ENCODE data around the gene MAN1A1. TPM values are rescaled to one million over a fixed set of nuclear protein-coding genes. Genes with fewer than 3 reads are reported as not detected.
A peak's percentile ranks its signal among the peaks of the same experiment; 100 is the strongest.
"Not testable (repeated sequence)": the region's sequence is repeated elsewhere in the genome, so short reads cannot be mapped to it uniquely, and the experiment has no call there.

The MAN1A1 gene
- 23.8 TPM for polyA plus RNA-seq (ENCODE audit: insufficient read length)

- DNase-seq, result peak; percentile 96
These were observed at the start of gene MAN1A1 for GRCh38 chr6:119349361-119350201. TSS of gene MAN1A1 (minus strand) at chr6:119349761. CDS start at chr6:119349065, 696 bp downstream.

DNA sequence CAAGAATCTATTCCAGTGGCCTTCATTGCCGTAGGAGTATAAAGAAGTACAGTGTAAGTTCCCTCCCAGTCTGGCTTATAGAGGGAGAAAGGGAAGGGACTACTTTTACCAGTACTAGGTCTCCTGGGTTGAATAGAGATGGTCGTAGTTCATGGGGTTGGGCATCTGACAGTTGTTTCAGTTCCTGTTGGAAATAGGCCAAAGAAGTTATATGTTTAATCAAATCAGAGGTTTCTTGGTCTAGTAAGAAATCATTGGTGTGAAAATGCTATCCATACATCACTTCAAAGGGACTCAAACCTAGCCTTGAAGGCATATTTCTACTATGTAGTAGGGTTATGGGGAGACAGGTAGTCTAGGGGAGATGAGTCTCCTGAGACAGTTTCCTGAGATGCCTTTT, 45.6 kb upstream of the MAN1A1 start:
- DNase-seq, result no peak

DNA sequence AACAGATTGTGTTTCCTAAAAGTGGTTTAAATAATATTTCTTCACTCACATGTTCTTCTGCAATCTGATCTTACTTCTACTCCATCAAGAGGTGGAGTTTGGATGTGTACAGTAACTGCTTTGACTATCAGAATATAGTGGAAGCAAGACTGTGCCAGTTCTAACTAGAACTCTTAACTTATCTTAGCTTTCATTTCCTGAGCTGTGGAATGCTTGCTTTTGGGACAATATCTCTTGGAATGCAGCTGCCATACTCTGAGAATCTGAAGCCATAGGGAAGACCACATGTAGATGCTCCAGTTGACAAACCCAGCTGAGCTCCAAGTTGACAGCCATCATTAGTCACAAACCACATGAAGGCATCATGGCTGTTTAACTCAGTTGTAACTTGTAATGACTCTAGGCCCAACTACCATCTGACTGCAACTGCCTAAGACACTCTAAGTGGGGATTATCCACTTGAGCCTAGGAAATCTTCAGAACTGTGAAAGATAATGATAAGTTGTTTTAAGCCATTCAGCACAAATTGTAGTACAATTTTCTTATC, 40.8 kb upstream of the MAN1A1 start:
- DNase-seq, result no peak

DNA sequence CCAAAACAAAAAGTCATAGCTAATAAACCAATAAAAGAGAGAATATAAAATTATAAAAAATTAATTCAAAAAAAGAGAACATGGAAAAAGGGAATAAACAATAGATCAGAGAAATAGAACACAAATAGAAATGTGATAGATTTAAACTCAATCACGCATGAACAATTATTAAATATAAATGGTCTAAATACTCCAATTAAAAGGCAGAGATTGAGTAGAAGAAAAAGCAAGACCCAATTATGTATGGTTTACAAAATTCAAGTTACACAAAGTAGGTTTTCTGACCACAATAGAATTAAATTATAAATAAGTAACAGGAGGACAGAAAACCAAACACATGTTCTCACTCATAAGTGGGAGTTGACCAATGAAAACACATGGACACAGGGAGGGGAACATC, 36.4 kb upstream of the MAN1A1 start:
- DNase-seq, result no peak

DNA sequence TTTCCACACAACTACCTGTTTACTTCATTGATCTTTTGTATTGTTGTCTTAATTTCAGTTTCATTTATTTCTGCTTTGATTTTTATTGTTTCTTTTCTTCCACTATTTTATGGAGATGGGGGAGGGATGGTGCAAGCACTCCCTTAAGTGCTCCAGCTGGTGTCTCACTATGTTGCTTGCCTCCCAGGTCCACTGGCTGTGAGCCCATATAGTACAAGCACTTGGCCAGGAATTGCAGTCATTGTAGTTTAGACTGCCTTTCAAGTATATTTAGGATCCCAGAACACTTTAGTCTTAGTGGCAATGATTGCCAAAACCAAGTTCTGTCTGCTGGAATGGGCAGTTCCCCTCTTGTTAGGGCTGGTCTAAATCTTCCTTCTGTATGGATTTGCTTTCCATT, 34.9 kb upstream of the MAN1A1 start:
- no peak for DNase-seq

DNA sequence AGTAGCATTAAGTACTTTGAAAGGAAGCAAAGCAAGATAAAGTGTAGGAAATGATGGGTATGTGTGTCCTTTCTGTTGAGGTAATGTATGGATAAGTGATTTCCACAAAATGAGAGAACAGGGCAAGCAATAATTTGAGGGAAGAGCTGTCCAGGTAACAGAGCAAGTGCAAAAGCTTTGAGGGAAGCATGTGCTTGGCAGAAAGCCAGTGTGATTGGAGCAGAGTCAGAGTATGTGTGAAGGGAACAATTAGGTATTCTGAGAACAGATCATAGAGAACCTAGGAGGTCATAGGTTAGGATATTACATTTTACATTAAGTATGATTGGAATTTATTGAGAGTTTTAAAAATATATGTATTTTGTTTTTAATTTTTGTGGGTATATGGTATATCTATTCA, 30.2 kb upstream of the MAN1A1 start:
- DNase-seq, result no peak

- not testable (repeated sequence) for DNase-seq
These were observed 27.5 kb upstream of the MAN1A1 start for GRCh38 chr6:119377043-119377442.

GRCh38 chr6:119370080-119370479, 20.5 kb upstream of the MAN1A1 start:
- no peak for DNase-seq

DNA sequence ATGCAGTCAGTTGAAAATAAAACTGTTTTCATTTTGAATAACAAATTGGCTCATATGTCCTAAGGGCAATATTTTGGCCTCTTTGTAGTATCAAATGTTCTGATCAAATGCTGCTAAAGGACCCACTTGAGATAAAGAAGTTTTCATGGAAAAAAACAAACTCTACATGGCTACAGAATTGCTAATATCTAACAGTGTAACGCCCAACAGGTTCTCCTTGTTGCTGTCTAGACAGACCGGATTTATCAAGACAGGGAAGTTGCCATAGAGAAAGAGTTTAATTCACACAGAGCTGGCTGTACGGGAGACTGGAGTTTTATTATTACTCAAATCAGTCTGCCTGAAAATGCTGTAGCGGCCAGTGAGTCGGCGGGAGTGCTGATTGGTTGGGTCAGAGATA, 19.4 kb upstream of the MAN1A1 start:
- no peak for DNase-seq

- DNase-seq, result no peak
These were observed 11.6 kb upstream of the MAN1A1 start for GRCh38 chr6:119361209-119361608.

DNA sequence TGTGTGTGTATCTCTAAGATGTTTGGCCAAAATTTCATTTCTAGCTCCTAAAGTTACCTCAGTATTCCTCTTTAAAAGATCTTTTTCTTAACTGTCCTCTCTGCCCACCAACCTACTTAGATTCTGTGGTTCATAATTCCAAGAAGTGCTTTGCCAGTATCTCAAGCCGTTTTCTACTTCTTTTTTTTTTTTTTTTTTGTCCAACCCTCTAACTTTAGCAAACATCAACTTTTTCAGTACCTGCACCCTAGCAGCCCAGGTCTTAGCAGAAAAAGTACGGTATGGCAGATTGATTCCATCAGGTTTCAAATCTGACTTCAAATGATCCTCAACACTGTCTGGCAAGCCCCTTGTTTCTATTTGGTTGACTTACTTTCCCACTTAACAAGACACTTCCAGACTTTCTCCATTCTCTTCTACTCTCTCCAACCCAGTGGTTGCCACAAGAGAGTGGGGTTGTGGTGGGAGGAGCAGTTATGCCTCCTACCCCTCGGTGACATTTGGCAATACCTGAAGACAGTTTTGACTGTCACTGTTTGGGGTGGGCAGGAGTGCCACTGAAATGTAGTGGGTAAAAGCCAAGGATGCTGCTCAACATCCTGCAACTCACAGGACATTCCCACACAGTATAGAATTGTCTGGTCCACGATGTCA, 10.8 kb upstream of the MAN1A1 start:
- DNase-seq, result no peak

DNA sequence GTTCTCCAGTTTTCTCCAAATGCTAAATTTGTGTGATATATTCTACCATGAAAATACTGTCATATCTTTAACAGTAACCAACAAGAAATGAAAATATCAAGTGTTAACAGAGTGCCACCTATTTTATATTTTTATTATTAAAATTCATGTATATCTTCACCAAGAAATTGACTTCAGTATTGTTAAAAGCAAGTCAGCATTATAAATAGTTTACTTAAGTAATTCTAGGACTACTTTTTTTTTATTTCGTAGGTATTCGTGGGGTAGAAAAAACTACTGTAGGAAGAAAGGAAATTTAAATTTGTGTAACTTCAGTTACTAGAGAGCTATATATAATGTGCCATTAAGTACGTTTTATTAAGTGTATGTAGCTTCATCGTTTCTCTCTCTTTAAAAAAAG, 6.3 kb upstream of the MAN1A1 start:
- DNase-seq, result no peak

- DNase-seq, result no peak
These were observed 5.6 kb upstream of the MAN1A1 start for GRCh38 chr6:119355157-119355556.

DNA sequence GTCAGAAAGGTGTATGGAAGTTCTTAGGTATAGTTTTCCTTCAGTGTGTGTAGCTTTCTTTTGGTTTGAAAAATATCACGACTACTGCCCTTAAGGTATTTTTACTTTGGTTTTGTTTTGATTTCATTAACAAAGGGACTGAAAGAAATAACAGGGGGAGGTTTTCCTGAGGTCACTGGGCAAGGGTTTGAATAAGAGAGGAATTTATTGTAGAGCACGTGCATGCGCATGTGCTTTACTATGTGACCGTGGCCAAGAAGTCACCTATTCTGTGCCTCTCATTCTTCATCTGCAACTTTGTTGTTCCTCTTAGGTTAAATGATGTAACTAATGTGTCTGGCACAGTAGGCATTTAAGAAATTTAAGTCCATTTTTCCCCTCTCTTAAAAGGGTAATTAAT, 4.1 kb upstream of the MAN1A1 start:
- DNase-seq, result no peak

DNA sequence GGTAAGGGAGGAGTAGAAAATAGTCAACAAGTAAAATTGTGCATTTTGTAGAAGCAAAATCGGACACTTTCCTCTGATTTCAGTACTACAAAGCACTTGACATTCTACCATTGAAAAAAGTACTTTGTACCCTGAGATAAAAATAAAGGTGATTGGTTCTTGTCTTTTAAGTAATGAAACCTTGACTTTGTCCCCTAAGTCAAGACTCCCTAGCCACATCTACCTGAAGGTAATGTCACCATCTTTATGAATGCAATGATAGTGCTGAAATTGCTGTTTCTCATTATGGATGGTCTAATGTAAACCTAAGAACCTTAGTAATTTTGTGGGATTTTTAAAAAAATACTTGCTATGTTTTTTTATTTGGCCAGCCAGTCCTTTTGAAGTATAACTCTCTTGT, 2.4 kb upstream of the MAN1A1 start:
- no peak for DNase-seq

- no peak for DNase-seq
These were observed 1.4 kb upstream of the MAN1A1 start for GRCh38 chr6:119350952-119351372.

- DNase-seq, result peak; percentile 74
These were observed 816 bp upstream of the MAN1A1 start for GRCh38 chr6:119350202-119350951.

DNA sequence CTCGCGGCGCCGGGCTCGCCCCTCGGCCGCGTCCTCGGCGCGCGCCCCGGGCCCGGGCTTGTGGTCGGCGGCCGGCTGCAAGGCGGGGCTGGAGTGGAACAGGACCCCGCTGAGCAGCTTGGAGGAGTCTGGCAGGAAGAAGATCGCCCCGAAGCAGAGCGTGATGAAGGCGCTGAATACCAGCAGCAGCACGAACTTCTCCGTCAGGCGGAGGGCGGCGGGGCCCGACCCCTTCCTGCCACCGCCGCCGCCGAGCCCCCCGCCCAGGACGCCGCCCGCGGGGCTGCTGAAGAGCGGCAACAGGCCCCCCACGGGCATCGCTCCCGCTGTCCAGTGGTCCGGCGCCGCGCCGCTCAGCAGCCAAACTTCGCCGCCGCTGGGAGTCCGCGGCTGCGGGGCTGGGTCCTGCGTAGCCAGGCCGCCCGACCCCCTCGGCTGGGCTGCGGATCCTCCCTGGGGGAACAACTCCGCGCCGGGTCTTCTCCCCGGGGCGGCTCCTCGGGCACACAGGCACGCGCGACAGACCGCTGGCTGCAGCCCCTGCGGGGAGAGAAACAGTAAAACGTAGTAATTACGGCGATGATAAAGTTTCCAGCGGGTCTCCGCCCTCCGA, 707 bp downstream of the MAN1A1 start:
- peak; percentile 74 for DNase-seq

DNA sequence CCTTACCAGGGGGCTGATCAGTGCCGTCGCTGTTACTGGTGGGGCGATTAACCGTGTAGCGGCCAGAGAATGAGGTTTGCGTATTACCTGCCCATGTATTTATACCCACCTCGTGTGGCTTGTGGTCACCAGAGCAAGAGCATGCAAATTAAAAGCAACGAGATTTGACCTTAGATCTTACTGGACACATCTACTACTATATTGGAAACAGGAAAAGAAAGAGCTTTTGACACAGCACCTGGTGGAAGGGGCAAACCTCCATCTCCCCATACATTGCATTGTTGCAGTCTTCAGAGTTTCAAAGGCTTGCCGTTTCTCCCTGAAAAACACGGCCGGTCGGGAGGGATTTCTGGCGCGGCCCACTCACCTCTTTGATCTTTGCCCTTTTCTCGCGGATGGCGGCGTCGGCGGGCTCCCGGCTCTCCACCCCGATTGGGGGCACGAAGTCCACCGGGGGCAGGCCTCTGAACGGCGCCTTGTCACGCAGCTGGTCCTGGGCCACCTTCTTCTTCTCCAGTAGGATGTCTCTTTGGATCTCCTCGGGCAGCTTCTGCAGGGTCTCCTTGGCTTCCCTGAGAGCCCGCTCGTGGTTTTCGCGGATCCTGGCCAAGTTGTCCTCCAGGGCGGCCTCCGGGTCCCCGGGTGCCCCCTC, 1.3 kb downstream of the MAN1A1 start:
- peak; percentile 35 for DNase-seq

- peak; percentile 34 for DNase-seq
These were observed 2.0 kb downstream of the MAN1A1 start for GRCh38 chr6:119347466-119348095.

GRCh38 chr6:119346936-119347335, 2.6 kb downstream of the MAN1A1 start:
- no peak for DNase-seq

- DNase-seq, result no peak
These were observed 3.1 kb downstream of the MAN1A1 start for GRCh38 chr6:119346450-119346849.

All from hindlimb muscle (tissue), 1 donor.